Liver (tissue), 9 donors: Measurements from ENCODE around the gene FRMD4A. TPM values are rescaled to one million over a fixed set of nuclear protein-coding genes. Genes with fewer than 3 reads are reported as not detected.
A peak's percentile ranks its signal among the peaks of the same experiment; 100 is the strongest.

ENCODE experiments used
- DNase-seq: peaks from one replicate; pipeline ENCODE4 v3.0.0-alpha.2; 2017; ENCODE audit warnings: low spot score
- H3K27ac ChIP-seq, 2 donors: one replicate each; pipeline ENCODE4 v1.7.0; 2013; ENCODE audit warnings: inconsistent platforms in 2 of 2, low read length in 2 of 2, control low read depth in 1 of 2, low read depth in 1 of 2, mild to moderate bottlenecking in 1 of 2
- H3K27me3 ChIP-seq, 4 donors: one replicate each; pipeline versions ENCODE4 v1.6.1 to v1.7.0; 2013; ENCODE audit warnings: low read length in 3 of 4, inconsistent platforms in 1 of 4, mild to moderate bottlenecking in 1 of 4, moderate library complexity in 1 of 4; ENCODE audit not compliant: control insufficient read depth in 4 of 4, insufficient read depth in 4 of 4
- H3K36me3 ChIP-seq, 4 donors: one replicate each; pipeline versions ENCODE4 v1.6.1 to v1.7.0; 2013; ENCODE audit warnings: low read length in 3 of 4, mild to moderate bottlenecking in 3 of 4, low read depth in 1 of 4, moderate library complexity in 1 of 4; ENCODE audit not compliant: control insufficient read depth in 4 of 4, insufficient read depth in 3 of 4
- H3K4me1 ChIP-seq, 4 donors: one replicate each; pipeline versions ENCODE4 v1.6.1 to v1.7.0; 2013; ENCODE audit warnings: low read length in 3 of 4, mild to moderate bottlenecking in 3 of 4, moderate library complexity in 1 of 4; ENCODE audit not compliant: control insufficient read depth in 4 of 4, insufficient read depth in 4 of 4
- H3K4me3 ChIP-seq, 3 donors: one replicate each; pipeline versions ENCODE4 v1.6.1 to v1.7.0; 2013; ENCODE audit warnings: low read length in 3 of 3, control low read depth in 1 of 3, low read depth in 1 of 3, mild to moderate bottlenecking in 1 of 3
- H3K9ac ChIP-seq, 2 donors: one replicate each; pipeline ENCODE4 v1.7.0; 2013; ENCODE audit warnings: low read length in 2 of 2, mild to moderate bottlenecking in 2 of 2, moderate library complexity in 2 of 2, control low read depth in 1 of 2, low read depth in 1 of 2
- H3K9me3 ChIP-seq, 4 donors: one replicate each; pipeline versions ENCODE4 v1.6.1 to v1.7.0; 2013; ENCODE audit warnings: low read length in 3 of 4; ENCODE audit not compliant: control insufficient read depth in 4 of 4
- FOXA1 ChIP-seq: IDR thresholded peaks from 2 replicates; pipeline ENCODE4 v1.6.1; 2016; ENCODE audit warnings: antibody characterized with exemption
- GABPA ChIP-seq, 2 donors: IDR thresholded peaks in 1 of 2; conservative IDR thresholded peaks in 1 of 2; 2 replicates each; pipeline ENCODE4 v1.6.1; 2016; ENCODE audit warnings: antibody characterized with exemption in 2 of 2, mild to moderate bottlenecking in 1 of 2, moderate library complexity in 1 of 2
- HNF4A ChIP-seq, 2 donors: conservative IDR thresholded peaks; 2 replicates each; pipeline ENCODE4 v1.6.1; 2016; ENCODE audit warnings: antibody characterized with exemption in 2 of 2, mild to moderate bottlenecking in 2 of 2
- JUND ChIP-seq, 2 donors: IDR thresholded peaks; 2 replicates each; pipeline ENCODE4 v1.6.1; 2016; ENCODE audit warnings: antibody characterized with exemption in 2 of 2
- RAD21 ChIP-seq, 2 donors: IDR thresholded peaks; 2 replicates each; pipeline ENCODE4 v1.6.1; 2016; ENCODE audit warnings: antibody characterized with exemption in 2 of 2, mild to moderate bottlenecking in 2 of 2
- RXRA ChIP-seq, 2 donors: IDR thresholded peaks; 2 replicates each; pipeline ENCODE4 v1.6.1; 2017 to 2018; ENCODE audit warnings: antibody characterized with exemption in 2 of 2, mild to moderate bottlenecking in 1 of 2
- SP1 ChIP-seq: IDR thresholded peaks from 2 replicates; pipeline ENCODE4 v1.6.1; 2018; ENCODE audit warnings: antibody characterized with exemption, mild to moderate bottlenecking
- TAF1 ChIP-seq: conservative IDR thresholded peaks from 2 replicates; pipeline ENCODE4 v1.6.1; 2016; ENCODE audit warnings: antibody characterized with exemption, mild to moderate bottlenecking
- YY1 ChIP-seq: IDR thresholded peaks from 2 replicates; pipeline ENCODE4 v1.6.1; 2016; ENCODE audit warnings: antibody characterized with exemption, mild to moderate bottlenecking
- WGBS: extraction: QIAGEN DNeasy Blood & Tissue Kit; methylation state at CpG from one replicate; pipeline ENCODE4 v1.1.7; 2013; 5-methylcytosine and 5-hydroxymethylcytosine counted together
- polyA plus RNA-seq, 2 donors: library from polyadenylated mRNA; stranded (reverse) in 1 of 2; unstranded in 1 of 2; fragments of 200-250 nt in 1 of 2; fragments of >200 nt in 1 of 2; fragmentation: Nextera tagmentation in 1 of 2; extraction: Ambion mirVana in 1 of 2; gene quantifications; one replicate each; pipeline versions ENCODE4 v1.2.1 to v1.2.3, GENCODE V29; 2013 to 2015
- total RNA-seq, 2 donors: library from RNA; depleted of rRNA; stranded (reverse); fragments of >200 nt; gene quantifications; one replicate each; pipeline ENCODE4 v1.2.3, GENCODE V29; 2014
- TF ChIP-seq, protein P1 (sequence below): IDR thresholded peaks from 2 replicates; pipeline ENCODE4 v1.6.1; 2016; ENCODE audit warnings: antibody characterized with exemption, mild to moderate bottlenecking
- TF ChIP-seq, protein P2 (sequence below): IDR thresholded peaks from 2 replicates; pipeline ENCODE4 v1.6.1; 2016; ENCODE audit warnings: antibody characterized with exemption
- donor health status: healthy.
- donor health status: healthy.
- donor health status: healthy.
- donor health status: healthy.
- donor health status: healthy.

Gene FRMD4A
- total and polyA plus RNA-seq, 4 donors, result 8.2 to 34.3 (median 13.1) TPM

DNA sequence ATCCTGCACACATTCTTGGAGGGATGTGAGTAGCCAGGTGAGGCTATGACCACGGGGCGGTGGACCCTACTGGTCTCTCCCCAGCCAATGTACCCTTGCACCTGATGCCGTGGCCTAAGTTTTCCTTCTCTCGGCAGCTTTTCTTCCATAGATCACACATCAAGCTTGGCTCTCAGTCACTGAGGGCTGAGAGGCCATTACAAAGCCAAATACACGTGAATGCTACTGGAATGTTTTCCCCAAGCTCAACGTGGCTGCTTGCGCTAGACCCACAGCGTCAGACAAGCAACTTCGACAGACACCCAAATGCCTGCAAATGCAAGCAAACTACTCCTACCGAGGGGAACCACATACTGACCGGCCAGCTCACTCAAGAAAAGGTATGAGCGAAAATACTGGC is 660.8 kb downstream of the FRMD4A start:
- Histone ChIP-seq H3K27ac (no peak overlapping the region), H3K9me3 (no peaks in the 10 kb centered on the region), H3K27me3 (no peaks in the 10 kb centered on the region), H3K4me3 (no peak overlapping the region), H3K4me1 (peaks cover 3 to 14% (median 5%) of the 10 kb centered on the region in 4 donors), H3K9ac (no peak overlapping the region), H3K36me3 (peaks cover 0 to 33% (median 24%) of the 10 kb centered on the region in 4 donors)
- TF ChIP-seq HNF4A (conservative IDR thresholded peaks at IDR 0.05), result no peak
- DNase-seq, result no peak
- 91% methylated on average over 12 of the region's 12 CpGs for WGBS

DNA sequence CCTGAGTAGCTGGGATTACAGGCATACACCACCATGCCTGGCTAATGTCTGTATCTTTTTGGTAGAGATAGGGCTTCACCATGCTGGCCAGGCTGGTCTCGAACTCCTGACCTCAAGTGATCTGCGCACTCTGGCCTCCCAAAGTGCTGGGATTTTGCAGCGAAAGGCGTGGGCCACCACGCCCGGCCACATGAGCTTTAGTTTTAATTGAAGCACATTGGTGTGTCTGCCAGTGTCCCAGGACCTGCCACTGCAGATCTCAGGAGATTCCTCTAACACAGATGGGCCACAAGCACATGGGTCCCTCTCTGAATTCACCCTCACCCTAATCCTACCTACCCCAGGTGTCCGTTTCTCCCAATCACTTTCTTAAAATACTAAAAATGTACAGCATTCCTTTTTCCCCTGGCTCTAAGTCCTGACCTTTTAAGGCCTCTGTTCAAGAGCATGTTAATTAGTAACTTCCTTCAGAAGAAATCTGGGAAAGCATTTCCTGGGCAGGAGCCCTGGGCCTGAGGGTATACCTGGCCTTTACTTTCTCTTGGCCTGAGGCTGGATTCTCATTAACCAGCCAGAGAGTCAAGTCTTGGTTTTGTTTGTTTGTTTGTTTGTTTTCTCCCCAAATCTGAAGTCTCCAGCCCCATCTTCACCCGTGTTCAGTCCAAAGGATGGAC is 661.4 kb downstream of the FRMD4A start:
- no peak for DNase-seq
- Histone ChIP-seq H3K36me3 (peaks cover 0 to 31% (median 22%) of the 10 kb centered on the region in 4 donors), H3K9ac (no peak overlapping the region), H3K4me3 (no peak overlapping the region), H3K27ac (no peak overlapping the region), H3K9me3 (no peaks in the 10 kb centered on the region), H3K4me1 (peaks cover 3 to 14% (median 5%) of the 10 kb centered on the region in 4 donors), H3K27me3 (no peaks in the 10 kb centered on the region)
- TF ChIP-seq HNF4A (conservative IDR thresholded peaks at IDR 0.05) (peak in 1 of 2 donors; percentile 21), RAD21 (IDR thresholded peaks at IDR 0.05) (peak in 1 of 2 donors; percentile 29), RXRA (IDR thresholded peaks at IDR 0.05) (peak; percentile 7 to 28), SP1 (peak; percentile 23), YY1 (no peak), GABPA (IDR thresholded peaks at IDR 0.05 in 1 of 2, conservative IDR thresholded peaks at IDR 0.05 in 1 of 2) (no peak)
- TF ChIP-seq, protein P1, sequence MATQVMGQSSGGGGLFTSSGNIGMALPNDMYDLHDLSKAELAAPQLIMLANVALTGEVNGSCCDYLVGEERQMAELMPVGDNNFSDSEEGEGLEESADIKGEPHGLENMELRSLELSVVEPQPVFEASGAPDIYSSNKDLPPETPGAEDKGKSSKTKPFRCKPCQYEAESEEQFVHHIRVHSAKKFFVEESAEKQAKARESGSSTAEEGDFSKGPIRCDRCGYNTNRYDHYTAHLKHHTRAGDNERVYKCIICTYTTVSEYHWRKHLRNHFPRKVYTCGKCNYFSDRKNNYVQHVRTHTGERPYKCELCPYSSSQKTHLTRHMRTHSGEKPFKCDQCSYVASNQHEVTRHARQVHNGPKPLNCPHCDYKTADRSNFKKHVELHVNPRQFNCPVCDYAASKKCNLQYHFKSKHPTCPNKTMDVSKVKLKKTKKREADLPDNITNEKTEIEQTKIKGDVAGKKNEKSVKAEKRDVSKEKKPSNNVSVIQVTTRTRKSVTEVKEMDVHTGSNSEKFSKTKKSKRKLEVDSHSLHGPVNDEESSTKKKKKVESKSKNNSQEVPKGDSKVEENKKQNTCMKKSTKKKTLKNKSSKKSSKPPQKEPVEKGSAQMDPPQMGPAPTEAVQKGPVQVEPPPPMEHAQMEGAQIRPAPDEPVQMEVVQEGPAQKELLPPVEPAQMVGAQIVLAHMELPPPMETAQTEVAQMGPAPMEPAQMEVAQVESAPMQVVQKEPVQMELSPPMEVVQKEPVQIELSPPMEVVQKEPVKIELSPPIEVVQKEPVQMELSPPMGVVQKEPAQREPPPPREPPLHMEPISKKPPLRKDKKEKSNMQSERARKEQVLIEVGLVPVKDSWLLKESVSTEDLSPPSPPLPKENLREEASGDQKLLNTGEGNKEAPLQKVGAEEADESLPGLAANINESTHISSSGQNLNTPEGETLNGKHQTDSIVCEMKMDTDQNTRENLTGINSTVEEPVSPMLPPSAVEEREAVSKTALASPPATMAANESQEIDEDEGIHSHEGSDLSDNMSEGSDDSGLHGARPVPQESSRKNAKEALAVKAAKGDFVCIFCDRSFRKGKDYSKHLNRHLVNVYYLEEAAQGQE, result no peak
- 79% methylated on average over 8 of the region's 8 CpGs for WGBS

DNA sequence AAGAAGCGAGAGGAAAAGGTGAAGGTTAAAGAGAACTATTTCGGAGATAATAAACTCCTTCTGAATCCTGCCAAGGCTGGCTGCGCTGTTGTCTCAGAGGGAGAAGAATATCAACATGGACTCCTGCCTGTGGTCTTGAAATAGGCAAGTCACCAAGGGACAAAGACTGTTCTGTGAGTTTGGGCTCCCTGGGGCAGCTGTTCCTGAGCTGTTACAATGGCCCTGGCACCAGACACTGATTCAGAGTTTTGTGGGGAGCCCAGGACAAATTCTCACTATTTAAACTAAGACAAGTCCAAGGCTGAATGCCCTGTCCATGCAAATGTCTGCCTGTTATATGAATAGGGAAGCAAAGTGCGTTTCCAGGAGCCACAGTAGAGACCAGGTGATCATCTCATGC is 662.6 kb downstream of the FRMD4A start:
- no peak overlapping the region for H3K4me3 ChIP-seq
- H3K9ac ChIP-seq, result no peak overlapping the region
- H3K9me3 ChIP-seq, result no peaks in the 10 kb centered on the region
- H3K36me3 ChIP-seq, result peaks cover 0 to 28% (median 20%) of the 10 kb centered on the region in 4 donors
- WGBS, result 86% methylated on average over 4 of the region's 4 CpGs
- TF ChIP-seq JUND (IDR thresholded peaks at IDR 0.05), result no peak
- TF ChIP-seq FOXA1, result no peak
- TF ChIP-seq TAF1, result no peak
- TF ChIP-seq, protein P2, sequence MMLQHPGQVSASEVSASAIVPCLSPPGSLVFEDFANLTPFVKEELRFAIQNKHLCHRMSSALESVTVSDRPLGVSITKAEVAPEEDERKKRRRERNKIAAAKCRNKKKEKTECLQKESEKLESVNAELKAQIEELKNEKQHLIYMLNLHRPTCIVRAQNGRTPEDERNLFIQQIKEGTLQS, result no peak
- no peaks in the 10 kb centered on the region for H3K27me3 ChIP-seq
- no peak for DNase-seq
- H3K4me1 ChIP-seq, result peaks cover 3 to 14% (median 5%) of the 10 kb centered on the region in 4 donors
- no peak overlapping the region for H3K27ac ChIP-seq
